IPS-NIHi11 (cell line): ENCODE data around the gene PLSCR3.

ENCODE experiments used
- DNase-seq: peaks from one replicate; pipeline ENCODE4 v3.0.0; 2012; ENCODE audit warnings: mixed read lengths, low spot score

PLSCR3 gene

DNA sequence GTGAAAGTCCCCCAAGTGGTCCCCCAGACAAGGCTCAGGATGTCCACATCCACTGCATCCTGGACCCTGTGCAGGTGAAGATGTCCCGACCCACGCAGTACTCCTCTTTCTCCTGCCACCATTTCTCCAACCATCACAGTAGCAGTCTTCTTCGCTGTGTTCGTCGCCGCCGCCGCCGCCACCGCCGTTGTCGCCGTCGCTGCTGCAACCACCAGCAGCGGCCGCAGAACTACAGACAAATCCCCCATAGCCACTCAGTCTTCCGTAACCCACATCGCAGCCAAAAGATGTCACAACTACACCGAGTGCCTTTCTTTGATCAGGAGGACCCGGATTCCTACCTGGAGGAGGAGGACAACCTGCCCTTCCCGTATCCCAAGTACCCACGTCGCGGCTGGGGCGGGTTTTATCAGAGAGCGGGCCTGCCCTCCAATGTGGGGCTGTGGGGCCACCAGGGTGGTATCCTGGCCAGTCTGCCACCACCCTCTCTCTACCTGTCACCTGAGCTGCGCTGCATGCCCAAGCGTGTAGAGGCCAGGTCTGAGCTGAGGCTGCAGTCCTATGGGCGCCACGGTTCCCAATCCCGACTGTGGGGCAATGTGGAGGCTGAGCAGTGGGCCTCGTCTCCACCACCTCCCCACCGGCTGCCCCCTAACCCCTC is 32.0 kb upstream of the PLSCR3 start:
- DNase-seq = no peak

DNA sequence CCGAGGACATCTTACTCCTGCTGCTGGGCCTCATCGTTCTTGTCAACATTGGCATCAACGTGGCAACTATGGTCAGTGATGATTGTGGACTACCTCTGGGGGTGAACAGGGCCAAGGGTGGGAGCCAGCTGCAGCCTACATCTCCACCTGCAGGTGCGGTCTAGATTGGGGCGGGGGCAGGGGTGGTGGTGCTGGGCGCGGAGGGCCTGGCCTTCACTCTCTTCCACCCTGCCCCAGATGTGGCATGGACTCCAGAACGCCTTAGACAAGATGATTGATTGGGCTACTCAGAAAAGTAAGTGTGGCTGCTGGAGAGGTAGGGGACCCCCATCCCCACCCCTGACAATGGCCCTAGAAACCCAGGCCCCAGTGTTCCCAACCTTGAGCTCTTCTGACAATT is 31.4 kb upstream of the PLSCR3 start:
- no peak for DNase-seq

DNA sequence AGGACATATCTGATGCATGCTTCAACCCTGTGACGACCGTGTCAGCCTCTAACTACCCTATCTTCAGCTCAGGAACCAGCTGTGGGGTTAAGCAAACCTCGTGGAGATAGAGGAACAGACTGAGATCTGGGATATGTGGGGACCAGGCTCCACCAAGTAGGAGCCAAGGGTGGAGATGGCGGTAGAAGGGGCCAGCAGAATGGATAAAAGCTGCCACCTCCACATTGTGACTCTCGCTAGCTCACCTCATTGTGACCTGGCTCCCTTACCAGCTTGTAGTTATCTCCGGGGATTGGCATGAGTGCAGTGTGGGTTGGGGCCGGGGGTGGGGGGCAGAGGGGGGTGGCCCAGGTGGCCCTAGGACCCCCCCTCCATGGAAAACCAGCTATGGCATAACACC is 31.0 kb upstream of the PLSCR3 start, which contains the start of gene SPEM2:
Gene SPEM2, plus strand, starts transcription at position 301 of the 400 bp plus-strand sequence. Its CDS starts 73 bp downstream, at position 374.
- no peak for DNase-seq

- no peak for DNase-seq
These were observed 29.4 kb upstream of the PLSCR3 start for GRCh38 chr17:7423679-7424078.

DNA sequence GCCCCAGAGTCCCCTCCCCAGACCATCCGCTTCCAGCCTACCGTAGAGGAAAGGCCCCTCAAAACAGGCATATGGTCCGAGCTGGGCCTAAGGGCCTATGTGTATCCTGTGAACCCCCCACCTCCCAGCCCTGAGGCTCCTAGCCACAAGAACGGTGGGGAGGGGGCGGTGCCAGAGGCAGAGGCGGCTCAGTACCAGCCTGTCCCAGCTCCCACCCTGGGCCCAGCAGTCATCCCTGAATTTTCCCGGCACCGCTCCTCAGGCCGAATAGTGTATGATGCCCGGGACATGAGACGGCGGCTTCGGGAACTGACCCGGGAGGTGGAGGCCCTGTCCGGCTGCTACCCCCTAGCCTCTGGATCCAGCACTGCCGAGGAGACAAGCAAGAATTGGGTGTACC is 26.9 kb upstream of the PLSCR3 start:
- no peak for DNase-seq

- no peak for DNase-seq
These were observed 25.7 kb upstream of the PLSCR3 start, which contains the start of gene SPEM1 for GRCh38 chr17:7419819-7420610. SPEM1 (plus strand) TSS chr17:7420324; CDS start chr17:7420385, 61 bp downstream.

DNA sequence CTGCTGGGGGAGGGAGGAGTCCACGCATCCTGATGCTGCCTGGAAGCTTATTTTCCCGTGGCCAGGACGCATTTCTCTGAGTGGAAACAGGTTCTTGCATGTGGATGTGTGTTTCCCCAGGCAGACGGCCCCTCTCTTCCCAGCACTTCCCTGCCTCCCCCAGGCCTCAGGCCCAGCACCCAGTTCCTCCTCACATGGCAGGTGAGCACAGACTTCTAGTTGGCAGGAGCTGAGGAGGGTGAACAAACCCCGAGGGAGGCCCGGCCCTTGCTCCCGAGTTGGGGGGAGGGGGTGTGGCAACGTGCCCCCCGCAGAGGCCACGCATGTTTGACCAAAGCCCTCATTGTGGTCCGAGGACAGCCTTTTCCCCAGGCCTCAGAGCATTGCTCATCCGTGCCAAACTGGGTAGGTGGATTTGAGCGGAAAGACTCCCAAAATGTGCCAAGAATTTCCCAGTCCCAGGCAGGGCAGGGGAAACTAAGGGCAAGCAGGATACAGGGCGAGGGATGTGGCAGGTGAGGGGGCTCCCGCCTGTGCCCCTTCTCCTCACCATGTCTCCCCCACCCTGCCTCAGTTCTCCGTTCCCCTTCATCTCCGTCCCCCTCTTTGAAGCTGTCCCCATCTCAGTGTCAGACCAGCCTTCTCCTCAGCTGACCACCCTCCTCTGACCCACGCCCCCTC is 24.3 kb upstream of the PLSCR3 start:
- no peak for DNase-seq

DNA sequence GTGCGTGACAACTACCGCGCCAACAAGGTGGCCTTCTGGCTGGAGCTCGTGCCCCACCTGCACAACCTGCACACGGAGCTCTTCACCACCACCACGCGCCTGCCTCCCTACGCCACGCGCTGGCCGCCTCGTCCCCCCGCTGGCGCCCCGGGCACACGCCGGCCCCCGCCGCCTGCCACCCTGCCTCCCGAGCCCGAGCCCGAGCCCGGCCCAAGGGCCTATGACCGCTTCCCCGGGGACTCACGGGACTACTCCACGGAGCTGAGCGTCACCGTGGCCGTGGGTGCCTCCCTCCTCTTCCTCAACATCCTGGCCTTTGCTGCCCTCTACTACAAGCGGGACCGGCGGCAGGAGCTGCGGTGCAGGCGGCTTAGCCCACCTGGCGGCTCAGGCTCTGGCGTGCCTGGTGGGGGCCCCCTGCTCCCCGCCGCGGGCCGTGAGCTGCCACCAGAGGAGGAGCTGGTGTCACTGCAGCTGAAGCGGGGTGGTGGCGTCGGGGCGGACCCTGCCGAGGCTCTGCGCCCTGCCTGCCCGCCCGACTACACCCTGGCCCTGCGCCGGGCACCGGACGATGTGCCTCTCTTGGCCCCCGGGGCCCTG is 22.8 kb upstream of the PLSCR3 start:
- DNase-seq = no peak

- no peak for DNase-seq
These were observed 22.0 kb upstream of the PLSCR3 start for GRCh38 chr17:7416323-7416722.

DNA sequence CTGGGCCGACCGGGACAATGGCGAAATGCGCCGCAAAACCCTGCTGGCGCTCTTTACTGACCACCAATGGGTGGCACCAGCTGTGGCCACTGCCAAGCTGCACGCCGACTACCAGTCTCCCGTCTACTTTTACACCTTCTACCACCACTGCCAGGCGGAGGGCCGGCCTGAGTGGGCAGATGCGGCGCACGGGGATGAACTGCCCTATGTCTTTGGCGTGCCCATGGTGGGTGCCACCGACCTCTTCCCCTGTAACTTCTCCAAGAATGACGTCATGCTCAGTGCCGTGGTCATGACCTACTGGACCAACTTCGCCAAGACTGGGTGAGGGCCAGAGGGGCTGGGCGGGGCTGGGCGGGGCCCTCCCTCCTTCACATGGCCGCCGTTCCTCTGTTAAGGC is 21.5 kb upstream of the PLSCR3 start:
- no peak for DNase-seq

DNA sequence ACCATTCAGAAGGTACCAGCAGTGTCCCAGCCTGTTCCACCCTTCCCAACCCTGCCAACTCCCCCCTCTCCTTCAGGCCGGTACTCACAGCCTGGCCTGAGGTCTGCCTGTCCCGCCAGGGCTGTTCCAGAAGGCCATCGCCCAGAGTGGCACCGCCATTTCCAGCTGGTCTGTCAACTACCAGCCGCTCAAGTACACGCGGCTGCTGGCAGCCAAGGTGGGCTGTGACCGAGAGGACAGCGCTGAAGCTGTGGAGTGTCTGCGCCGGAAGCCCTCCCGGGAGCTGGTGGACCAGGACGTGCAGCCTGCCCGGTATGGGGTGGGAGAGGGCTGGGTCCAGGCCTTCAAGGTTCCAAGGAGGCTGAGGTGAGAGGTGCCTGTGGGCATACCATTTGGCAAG is 20.5 kb upstream of the PLSCR3 start:
- no peak for DNase-seq

- DNase-seq = no peak
These were observed 19.1 kb upstream of the PLSCR3 start for GRCh38 chr17:7413346-7413985.

DNA sequence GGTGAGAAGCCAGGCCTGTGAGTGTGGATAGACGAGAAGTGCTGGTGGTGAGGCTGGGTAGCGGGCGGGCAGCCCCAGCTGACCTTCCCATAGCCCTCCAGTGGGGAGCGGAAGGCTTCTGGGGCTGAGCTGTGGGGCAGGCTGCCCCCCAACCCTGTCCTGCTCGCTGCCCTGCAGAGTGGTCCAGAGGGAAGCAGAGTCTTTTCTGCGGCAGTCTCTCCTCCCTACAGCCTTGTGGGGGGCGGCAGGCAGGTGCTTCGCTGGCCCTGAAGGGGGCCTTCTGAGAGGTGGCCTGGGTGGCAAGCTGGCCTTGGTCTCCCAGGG is 17.1 kb upstream of the PLSCR3 start:
- no peak for DNase-seq

- no peak for DNase-seq
These were observed 16.5 kb upstream of the PLSCR3 start for GRCh38 chr17:7410634-7411426.

- no peak for DNase-seq
These were observed 15.4 kb upstream of the PLSCR3 start for GRCh38 chr17:7409716-7410115.

GRCh38 chr17:7408863-7409262 is 14.5 kb upstream of the PLSCR3 start:
- no peak for DNase-seq

- no peak for DNase-seq
These were observed 14.0 kb upstream of the PLSCR3 start for GRCh38 chr17:7408252-7408727.

- no peak for DNase-seq
These were observed 13.3 kb upstream of the PLSCR3 start, which contains the start of gene NLGN2 for GRCh38 chr17:7407485-7408251. NLGN2 (plus strand) TSS chr17:7407845; CDS start chr17:7408256, 411 bp downstream.

- no peak for DNase-seq
These were observed 12.8 kb upstream of the PLSCR3 start for GRCh38 chr17:7407082-7407481.

DNA sequence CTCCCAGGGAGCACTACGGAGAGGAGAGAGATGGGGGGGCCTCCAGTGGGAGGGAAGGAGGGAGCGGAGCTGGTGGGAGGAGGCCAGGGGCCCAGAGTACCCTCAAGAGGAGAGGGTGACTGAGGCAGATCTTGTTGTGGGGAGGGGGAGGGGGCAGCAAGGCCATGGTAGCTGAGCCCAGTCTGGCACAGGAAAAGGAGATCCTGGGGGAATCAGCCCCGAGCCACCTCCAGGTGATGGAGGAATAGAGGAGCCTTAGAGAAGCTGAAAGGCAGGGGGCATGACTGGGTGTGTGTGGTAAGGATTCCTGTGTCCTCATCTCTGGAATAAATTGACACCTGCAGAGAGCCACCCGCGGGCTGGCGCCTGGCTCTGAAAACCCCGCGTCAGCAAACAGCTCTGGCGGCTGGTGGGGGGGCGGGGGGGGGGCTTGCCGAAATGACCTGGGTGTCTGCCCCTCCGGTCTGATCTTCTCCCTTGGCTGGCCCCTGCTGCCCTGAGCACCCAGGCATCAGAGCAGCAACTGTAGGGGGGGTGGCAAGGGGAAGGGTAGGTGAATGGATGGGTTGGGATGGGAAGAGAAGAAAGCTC is 12.0 kb upstream of the PLSCR3 start:
- DNase-seq = no peak
